ENCODE results near the gene TET3.
A peak's percentile ranks its signal among the peaks of the same experiment; 100 is the strongest.
"Not testable (repeated sequence)": the region's sequence is repeated elsewhere in the genome, so short reads cannot be mapped to it uniquely, and the experiment has no call there.

TET3 gene

GRCh38 chr2:73984203-73984921 is at the start of gene TET3:
TET3 (plus strand) TSS chr2:73984910; CDS start chr2:73986404, 1,494 bp downstream.
- DNase-seq (ENCODE audit: low read depth in 2 of 2) = peak; percentile 35

GRCh38 chr2:73935641-73936040 is 49.1 kb upstream of the TET3 start:
- no peak for DNase-seq (ENCODE audit: low read depth in 2 of 2)

GRCh38 chr2:73937103-73937885 is 47.4 kb upstream of the TET3 start:
- no peak for DNase-seq (ENCODE audit: low read depth in 2 of 2)

- DNase-seq (ENCODE audit: low read depth in 2 of 2) = no peak
Observed at GRCh38 chr2:73937899-73938298, 46.8 kb upstream of the TET3 start.

- no peak for DNase-seq (ENCODE audit: low read depth in 2 of 2)
Observed at GRCh38 chr2:73938718-73939352, 45.9 kb upstream of the TET3 start.

GRCh38 chr2:73939419-73939818 is 45.3 kb upstream of the TET3 start:
- DNase-seq (ENCODE audit: low read depth in 2 of 2) = no peak

- DNase-seq (ENCODE audit: low read depth in 2 of 2) = not testable (repeated sequence)
Observed at GRCh38 chr2:73940066-73940465, 44.6 kb upstream of the TET3 start.

GRCh38 chr2:73942664-73943063 is 42.0 kb upstream of the TET3 start:
- no peak for DNase-seq (ENCODE audit: low read depth in 2 of 2)

GRCh38 chr2:73944714-73945113 is 40.0 kb upstream of the TET3 start:
- no peak for DNase-seq (ENCODE audit: low read depth in 2 of 2)

GRCh38 chr2:73946215-73946614 is 38.5 kb upstream of the TET3 start:
- DNase-seq (ENCODE audit: low read depth in 2 of 2) = no peak

- DNase-seq (ENCODE audit: low read depth in 2 of 2) = no peak
Observed at GRCh38 chr2:73946666-73947065, 38.0 kb upstream of the TET3 start.

- DNase-seq (ENCODE audit: low read depth in 2 of 2) = no peak
Observed at GRCh38 chr2:73947412-73948018, 37.2 kb upstream of the TET3 start.

- DNase-seq (ENCODE audit: low read depth in 2 of 2) = no peak
Observed at GRCh38 chr2:73949802-73950201, 34.9 kb upstream of the TET3 start.

- no peak for DNase-seq (ENCODE audit: low read depth in 2 of 2)
Observed at GRCh38 chr2:73952499-73953446, 31.9 kb upstream of the TET3 start.

GRCh38 chr2:73956218-73956865 is 28.4 kb upstream of the TET3 start:
- DNase-seq (ENCODE audit: low read depth in 2 of 2) = no peak

GRCh38 chr2:73961274-73961673 is 23.4 kb upstream of the TET3 start:
- DNase-seq (ENCODE audit: low read depth in 2 of 2) = no peak

- DNase-seq (ENCODE audit: low read depth in 2 of 2) = no peak
Observed at GRCh38 chr2:73961823-73962615, 22.7 kb upstream of the TET3 start.

- no peak for DNase-seq (ENCODE audit: low read depth in 2 of 2)
Observed at GRCh38 chr2:73962798-73963197, 21.9 kb upstream of the TET3 start.

GRCh38 chr2:73963385-73964120 is 21.2 kb upstream of the TET3 start:
- no peak for DNase-seq (ENCODE audit: low read depth in 2 of 2)

Measured in stimulated activated CD8-positive, alpha-beta memory T cell treated with anti-CD3 and anti-CD28 coated beads, Interleukin-7, amount 100 ng/mL, for 1 hour (primary cell).